Right renal cortex interstitium (tissue), 3 donors: ENCODE results near the gene AFF2. TPM values are rescaled to one million over a fixed set of nuclear protein-coding genes. Genes with fewer than 3 reads are reported as not detected.

Experiments used
- DNase-seq, 3 donors: peaks; one replicate each; pipeline ENCODE4 v3.0.0-alpha.2; 2013; ENCODE audit warnings: low read depth in 3 of 3, low spot score in 2 of 3
- polyA plus RNA-seq, 3 donors: library from polyadenylated mRNA; unstranded; fragments of 120-200 nt; gene quantifications; one replicate each; pipeline ENCODE4 v1.2.1, GENCODE V29; 2013; ENCODE audit not compliant: insufficient read length in 3 of 3

The AFF2 gene
- polyA plus RNA-seq, 3 donors = 4.8 to 5.6 (median 5.6) TPM

GRCh38 chrX:148577741-148578140, 77.3 kb downstream of the AFF2 start:
- DNase-seq = no peak

GRCh38 chrX:148580016-148580415, 79.6 kb downstream of the AFF2 start:
- DNase-seq = no peak

GRCh38 chrX:148582353-148582752, 81.9 kb downstream of the AFF2 start:
- DNase-seq = no peak

GRCh38 chrX:148588649-148589310, 88.4 kb downstream of the AFF2 start:
- no peak for DNase-seq

GRCh38 chrX:148592595-148592994, 92.2 kb downstream of the AFF2 start:
- no peak for DNase-seq

- no peak for DNase-seq
Observed at GRCh38 chrX:148593146-148593545, 92.7 kb downstream of the AFF2 start.

- no peak for DNase-seq
Observed at GRCh38 chrX:148593987-148594386, 93.6 kb downstream of the AFF2 start.

- DNase-seq = no peak
Observed at GRCh38 chrX:148599404-148599803, 99.0 kb downstream of the AFF2 start.

- DNase-seq = no peak
Observed at GRCh38 chrX:148600131-148600530, 99.7 kb downstream of the AFF2 start.

- DNase-seq = no peak
Observed at GRCh38 chrX:148600581-148600980, 100.2 kb downstream of the AFF2 start.

GRCh38 chrX:148601034-148601433, 100.6 kb downstream of the AFF2 start:
- no peak for DNase-seq

- no peak for DNase-seq
Observed at GRCh38 chrX:148609515-148610327, 109.3 kb downstream of the AFF2 start.

- DNase-seq = no peak
Observed at GRCh38 chrX:148610328-148610698, 109.9 kb downstream of the AFF2 start.

GRCh38 chrX:148611993-148612392, 111.6 kb downstream of the AFF2 start:
- no peak for DNase-seq

- DNase-seq = no peak
Observed at GRCh38 chrX:148612431-148612830, 112.0 kb downstream of the AFF2 start.

GRCh38 chrX:148613636-148614035, 113.2 kb downstream of the AFF2 start:
- no peak for DNase-seq

- no peak for DNase-seq
Observed at GRCh38 chrX:148615491-148615890, 115.1 kb downstream of the AFF2 start.

GRCh38 chrX:148618470-148619445, 118.3 kb downstream of the AFF2 start:
- DNase-seq = no peak

- DNase-seq = no peak
Observed at GRCh38 chrX:148620023-148620422, 119.6 kb downstream of the AFF2 start.

GRCh38 chrX:148624951-148625474, 124.6 kb downstream of the AFF2 start:
- no peak for DNase-seq

GRCh38 chrX:148628621-148629020, 128.2 kb downstream of the AFF2 start:
- no peak for DNase-seq
